ENCODE results near the gene PDE4D. TPM values are rescaled to one million over a fixed set of nuclear protein-coding genes. Genes with fewer than 3 reads are reported as not detected.

Gene PDE4D
- total RNA-seq, 1 donor = 19.9 TPM

DNA sequence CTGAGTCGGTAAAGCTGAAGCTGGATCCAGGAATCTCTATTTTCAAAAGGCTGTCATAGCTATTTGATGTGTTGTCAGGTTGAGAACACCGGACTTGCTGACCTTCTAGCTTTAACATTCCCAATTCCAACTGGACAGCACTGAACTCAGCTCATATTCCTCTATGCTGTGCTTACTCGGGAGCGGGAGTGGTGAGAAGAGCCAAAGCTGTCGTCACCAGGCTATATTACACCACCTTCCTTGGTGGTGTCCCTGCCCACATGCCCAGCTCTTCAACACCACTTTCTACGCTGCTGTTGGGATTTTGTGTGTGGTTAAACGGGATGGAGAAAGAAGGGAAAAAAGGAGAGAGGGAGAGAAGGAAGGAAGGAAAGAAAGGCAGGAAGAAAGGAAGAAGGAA, 657.1 kb downstream of the PDE4D start:
- TF ChIP-seq CTCF (IDR thresholded peaks at IDR 0.05; ENCODE audit: extremely low read depth, low read depth, low read length) = no peak
- Histone ChIP-seq H3K79me2 (ENCODE audit: insufficient read depth, low read length) (no peaks in the 10 kb centered on the region), H3K27ac (ENCODE audit: low read depth, low read length) (no peak overlapping the region), H3K36me3 (ENCODE audit: insufficient read depth, low read length) (no peaks in the 10 kb centered on the region), H3K4me3 (ENCODE audit: insufficient read depth, low read length) (no peak overlapping the region), H2AFZ (ENCODE audit: low read length) (peak overlapping the region; percentile 36), H3K9me3 (ENCODE audit: low read depth, low read length) (no peaks in the 10 kb centered on the region), H3K4me2 (ENCODE audit: insufficient read depth, low read length) (peak overlapping the region; percentile 46), H3K27me3 (ENCODE audit: insufficient read depth, low read length) (no peaks in the 10 kb centered on the region), H4K20me1 (ENCODE audit: insufficient read depth, low read length) (no peaks in the 10 kb centered on the region), H3K4me1 (ENCODE audit: insufficient read depth, low read length) (peaks cover 16% of the 10 kb centered on the region)
- no peak for DNase-seq (ENCODE audit: insufficient read length, low spot score, missing footprints)

GRCh38 chr5:59234236-59234635, 659.3 kb downstream of the PDE4D start:
- Histone ChIP-seq H3K27ac (ENCODE audit: low read depth, low read length) (no peak overlapping the region), H3K27me3 (ENCODE audit: insufficient read depth, low read length) (no peaks in the 10 kb centered on the region), H3K9me3 (ENCODE audit: low read depth, low read length) (no peaks in the 10 kb centered on the region), H2AFZ (ENCODE audit: low read length) (no peak overlapping the region), H3K4me2 (ENCODE audit: insufficient read depth, low read length) (no peak overlapping the region), H3K79me2 (ENCODE audit: insufficient read depth, low read length) (no peaks in the 10 kb centered on the region), H3K36me3 (ENCODE audit: insufficient read depth, low read length) (no peaks in the 10 kb centered on the region), H3K4me1 (ENCODE audit: insufficient read depth, low read length) (peaks cover 10% of the 10 kb centered on the region), H3K4me3 (ENCODE audit: insufficient read depth, low read length) (no peak overlapping the region), H4K20me1 (ENCODE audit: insufficient read depth, low read length) (no peaks in the 10 kb centered on the region)
- DNase-seq (ENCODE audit: insufficient read length, low spot score, missing footprints) = no peak
- no peak for TF ChIP-seq CTCF (IDR thresholded peaks at IDR 0.05; ENCODE audit: extremely low read depth, low read depth, low read length)

GRCh38 chr5:59231221-59231931, 662.1 kb downstream of the PDE4D start:
- no peaks in the 10 kb centered on the region for H3K9me3 ChIP-seq (ENCODE audit: low read depth, low read length)
- H4K20me1 ChIP-seq (ENCODE audit: insufficient read depth, low read length) = no peaks in the 10 kb centered on the region
- no peak for DNase-seq (ENCODE audit: insufficient read length, low spot score, missing footprints)
- no peaks in the 10 kb centered on the region for H3K79me2 ChIP-seq (ENCODE audit: insufficient read depth, low read length)
- H3K27me3 ChIP-seq (ENCODE audit: insufficient read depth, low read length) = no peaks in the 10 kb centered on the region
- no peak for TF ChIP-seq CTCF (IDR thresholded peaks at IDR 0.05; ENCODE audit: extremely low read depth, low read depth, low read length)
- H2AFZ ChIP-seq (ENCODE audit: low read length) = no peak overlapping the region
- H3K27ac ChIP-seq (ENCODE audit: low read depth, low read length) = no peak overlapping the region
- no peak overlapping the region for H3K4me3 ChIP-seq (ENCODE audit: insufficient read depth, low read length)
- no peaks in the 10 kb centered on the region for H3K36me3 ChIP-seq (ENCODE audit: insufficient read depth, low read length)
- peaks cover 3% of the 10 kb centered on the region for H3K4me1 ChIP-seq (ENCODE audit: insufficient read depth, low read length)
- no peak overlapping the region for H3K4me2 ChIP-seq (ENCODE audit: insufficient read depth, low read length)

- H3K4me3 ChIP-seq (ENCODE audit: insufficient read depth, low read length) = no peak overlapping the region
- H4K20me1 ChIP-seq (ENCODE audit: insufficient read depth, low read length) = no peaks in the 10 kb centered on the region
- no peak overlapping the region for H3K27ac ChIP-seq (ENCODE audit: low read depth, low read length)
- peak; percentile 54 for DNase-seq (ENCODE audit: insufficient read length, low spot score, missing footprints)
- H3K36me3 ChIP-seq (ENCODE audit: insufficient read depth, low read length) = no peaks in the 10 kb centered on the region
- TF ChIP-seq CTCF (IDR thresholded peaks at IDR 0.05; ENCODE audit: extremely low read depth, low read depth, low read length) = no peak
- no peaks in the 10 kb centered on the region for H3K9me3 ChIP-seq (ENCODE audit: low read depth, low read length)
- no peaks in the 10 kb centered on the region for H3K79me2 ChIP-seq (ENCODE audit: insufficient read depth, low read length)
- H3K4me1 ChIP-seq (ENCODE audit: insufficient read depth, low read length) = peaks cover 3% of the 10 kb centered on the region
- no peaks in the 10 kb centered on the region for H3K27me3 ChIP-seq (ENCODE audit: insufficient read depth, low read length)
- H3K4me2 ChIP-seq (ENCODE audit: insufficient read depth, low read length) = peak overlapping the region; percentile 17
- H2AFZ ChIP-seq (ENCODE audit: low read length) = no peak overlapping the region
These were observed 670.6 kb downstream of the PDE4D start for GRCh38 chr5:59222687-59223511.

Measured in osteoblast (primary cell).